Skeletal muscle tissue (tissue), 4 donors: ENCODE measurements around the gene SPATS2. TPM values are rescaled to one million over a fixed set of nuclear protein-coding genes. Genes with fewer than 3 reads are reported as not detected.
A peak's percentile ranks its signal among the peaks of the same experiment; 100 is the strongest.
"Not testable (repeated sequence)": the region's sequence is repeated elsewhere in the genome, so short reads cannot be mapped to it uniquely, and the experiment has no call there.

Source experiments
- H3K27ac ChIP-seq: one replicate; pipeline ENCODE4 v1.7.0; 2013; ENCODE audit warnings: mild to moderate bottlenecking, low read depth, low read length, inconsistent platforms
- H3K27me3 ChIP-seq, 3 donors: one replicate each; pipeline ENCODE4 v1.7.0; 2013; ENCODE audit warnings: low read length in 3 of 3; ENCODE audit not compliant: control insufficient read depth in 3 of 3, insufficient read depth in 3 of 3
- H3K36me3 ChIP-seq, 3 donors: one replicate each; pipeline ENCODE4 v1.7.0; 2013; ENCODE audit warnings: low read length in 3 of 3; ENCODE audit not compliant: control insufficient read depth in 3 of 3, insufficient read depth in 3 of 3
- H3K4me1 ChIP-seq, 3 donors: one replicate each; pipeline ENCODE4 v1.7.0; 2013; ENCODE audit warnings: low read length in 3 of 3, mild to moderate bottlenecking in 3 of 3; ENCODE audit not compliant: control insufficient read depth in 3 of 3, insufficient read depth in 3 of 3
- H3K4me3 ChIP-seq, 3 donors: one replicate each; pipeline ENCODE4 v1.7.0; 2013; ENCODE audit warnings: low read length in 3 of 3
- H3K9ac ChIP-seq, 3 donors: one replicate each; pipeline ENCODE4 v1.7.0; 2013; ENCODE audit warnings: low read length in 3 of 3, mild to moderate bottlenecking in 3 of 3, moderate library complexity in 2 of 3, low read depth in 1 of 3
- H3K9me3 ChIP-seq, 3 donors: one replicate each; pipeline ENCODE4 v1.7.0; 2013; ENCODE audit warnings: low read length in 3 of 3; ENCODE audit not compliant: control insufficient read depth in 3 of 3
- total RNA-seq: library from RNA; depleted of rRNA; stranded (reverse); fragments of >200 nt; gene quantifications from one replicate; pipeline ENCODE4 v1.2.3, GENCODE V29; 2014
- donor health status: Osteomylitis.

SPATS2 gene
- 19.8 TPM for total RNA-seq

- peaks cover 0 to 3% (median 0%) of the 10 kb centered on the region in 3 donors for H3K36me3 ChIP-seq
- no peaks in the 10 kb centered on the region for H3K27me3 ChIP-seq
- H3K27ac ChIP-seq, result peak within 1 kb of the TSS; percentile 80
- H3K9ac ChIP-seq, result peak within 1 kb of the TSS; percentile 82 to 92 (median 90)
- no peaks in the 10 kb centered on the region for H3K9me3 ChIP-seq
- peaks cover 13 to 29% (median 19%) of the 10 kb centered on the region in 3 donors for H3K4me1 ChIP-seq
- peak within 1 kb of the TSS; percentile 76 to 87 (median 78) for H3K4me3 ChIP-seq
Measured at GRCh38 chr12:49367381-49368239, at the start of gene SPATS2. SPATS2 (plus strand) TSS chr12:49367462; CDS start chr12:49461013, 93,551 bp downstream.

GRCh38 chr12:49320411-49321103 is 46.7 kb upstream of the SPATS2 start:
- H3K9me3 ChIP-seq, H3K9ac ChIP-seq, H3K27me3 ChIP-seq, H3K4me3 ChIP-seq, H3K27ac ChIP-seq, H3K36me3 ChIP-seq: not testable (repeated sequence)
- H3K4me1 ChIP-seq, result peaks cover 6 to 14% (median 13%) of the 10 kb centered on the region in 3 donors

DNA sequence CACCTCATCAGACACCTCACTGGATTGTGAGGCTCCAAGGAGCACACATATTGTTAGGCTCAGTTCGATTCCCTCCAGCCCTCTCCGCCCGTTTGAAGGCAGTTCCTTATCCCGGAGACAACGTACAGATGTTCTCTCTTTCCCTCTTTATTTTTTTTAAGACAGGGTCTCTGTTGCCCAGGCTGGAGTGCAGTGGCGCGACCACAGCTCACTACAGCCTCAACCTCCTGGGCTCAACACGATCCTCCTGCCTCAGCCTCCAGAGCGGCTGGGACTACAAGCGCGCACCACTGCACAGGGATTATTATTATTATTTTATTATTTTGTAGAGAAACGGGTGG is 44.9 kb upstream of the SPATS2 start:
- Histone ChIP-seq H3K27ac (no peak overlapping the region), H3K36me3 (no peaks in the 10 kb centered on the region), H3K27me3 (no peaks in the 10 kb centered on the region), H3K4me1 (peaks cover 6 to 14% (median 13%) of the 10 kb centered on the region in 3 donors), H3K9ac (peak overlapping the region; percentile 55 to 83 (median 65)), H3K9me3 (no peaks in the 10 kb centered on the region), H3K4me3 (peak overlapping the region; percentile 73 to 87 (median 76))

- no peaks in the 10 kb centered on the region for H3K27me3 ChIP-seq
- peak within 1 kb of the TSS; percentile 65 to 83 (median 71) for H3K9ac ChIP-seq
- H3K9me3 ChIP-seq, result no peaks in the 10 kb centered on the region
- H3K27ac ChIP-seq, result no peak within 1 kb of the TSS
- H3K4me1 ChIP-seq, result peaks cover 6 to 14% (median 13%) of the 10 kb centered on the region in 3 donors
- H3K36me3 ChIP-seq, result no peaks in the 10 kb centered on the region
- H3K4me3 ChIP-seq, result peak within 1 kb of the TSS; percentile 78 to 91 (median 87)
Measured at GRCh38 chr12:49322708-49323523, 44.3 kb upstream of the SPATS2 start, which contains the start of gene TROAP. TROAP (plus strand) TSS chr12:49323255; CDS start chr12:49323609, 354 bp downstream.

DNA sequence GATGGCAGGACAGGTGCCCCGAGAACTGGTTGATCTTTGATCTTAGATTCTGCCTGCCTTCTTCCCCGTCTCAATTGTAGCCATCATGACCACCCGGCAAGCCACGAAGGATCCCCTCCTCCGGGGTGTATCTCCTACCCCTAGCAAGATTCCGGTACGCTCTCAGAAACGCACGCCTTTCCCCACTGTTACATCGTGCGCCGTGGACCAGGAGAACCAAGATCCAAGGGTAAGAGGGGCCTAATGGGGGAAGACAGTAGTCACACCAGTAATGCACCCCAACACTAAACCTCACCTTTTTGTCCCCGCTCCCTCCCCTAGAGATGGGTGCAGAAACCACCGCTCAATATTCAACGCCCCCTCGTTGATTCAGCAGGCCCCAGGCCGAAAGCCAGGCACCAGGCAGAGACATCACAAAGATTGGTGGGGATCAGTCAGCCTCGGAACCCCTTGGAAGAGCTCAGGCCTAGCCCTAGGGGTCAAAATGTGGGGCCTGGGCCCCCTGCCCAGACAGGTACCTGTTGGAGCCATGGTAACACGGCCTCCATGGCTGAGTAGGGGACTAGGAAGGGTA is 43.7 kb upstream of the SPATS2 start:
- H3K27me3 ChIP-seq, result no peaks in the 10 kb centered on the region
- H3K4me1 ChIP-seq, result peaks cover 6 to 14% (median 13%) of the 10 kb centered on the region in 3 donors
- H3K36me3 ChIP-seq, result no peaks in the 10 kb centered on the region
- H3K4me3 ChIP-seq, result peak overlapping the region; percentile 78 to 91 (median 82)
- no peak overlapping the region for H3K27ac ChIP-seq
- H3K9me3 ChIP-seq, result no peaks in the 10 kb centered on the region
- peak overlapping the region; percentile 61 to 71 (median 66) for H3K9ac ChIP-seq

GRCh38 chr12:49325606-49326005 is 41.7 kb upstream of the SPATS2 start:
- H3K9me3 ChIP-seq, result no peaks in the 10 kb centered on the region
- H3K4me3 ChIP-seq, result no peak overlapping the region
- H3K36me3 ChIP-seq, result no peaks in the 10 kb centered on the region
- no peaks in the 10 kb centered on the region for H3K27me3 ChIP-seq
- H3K9ac ChIP-seq, result no peak overlapping the region
- H3K4me1 ChIP-seq, result peaks cover 6 to 14% (median 13%) of the 10 kb centered on the region in 3 donors
- no peak overlapping the region for H3K27ac ChIP-seq

DNA sequence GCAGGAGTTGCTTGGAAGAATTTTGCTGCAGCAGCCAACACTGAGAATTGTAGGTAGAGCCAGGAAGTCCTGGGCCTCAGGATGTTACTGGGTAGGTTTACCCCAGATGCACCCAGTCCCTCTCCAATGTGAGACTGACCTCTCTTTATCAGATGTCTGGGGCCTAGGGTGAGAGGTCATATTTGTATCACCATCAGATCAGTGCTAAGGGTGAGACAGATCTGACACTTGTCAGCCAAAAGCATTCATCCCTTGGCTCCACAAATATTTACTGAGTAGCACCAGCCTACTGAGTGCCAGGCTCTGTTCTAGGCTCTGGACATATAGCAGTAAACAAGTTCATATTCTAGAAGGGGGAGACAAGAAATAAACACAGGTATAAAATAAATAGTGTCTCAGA is 39.9 kb upstream of the SPATS2 start:
- H3K4me1 ChIP-seq, result peaks cover 9 to 17% (median 13%) of the 10 kb centered on the region in 3 donors
- peaks cover 0 to 10% (median 7%) of the 10 kb centered on the region in 3 donors for H3K27me3 ChIP-seq
- no peak overlapping the region for H3K4me3 ChIP-seq
- H3K9ac ChIP-seq, result no peak overlapping the region
- H3K27ac ChIP-seq, result no peak overlapping the region
- H3K9me3 ChIP-seq, result no peaks in the 10 kb centered on the region
- H3K36me3 ChIP-seq, result no peaks in the 10 kb centered on the region

DNA sequence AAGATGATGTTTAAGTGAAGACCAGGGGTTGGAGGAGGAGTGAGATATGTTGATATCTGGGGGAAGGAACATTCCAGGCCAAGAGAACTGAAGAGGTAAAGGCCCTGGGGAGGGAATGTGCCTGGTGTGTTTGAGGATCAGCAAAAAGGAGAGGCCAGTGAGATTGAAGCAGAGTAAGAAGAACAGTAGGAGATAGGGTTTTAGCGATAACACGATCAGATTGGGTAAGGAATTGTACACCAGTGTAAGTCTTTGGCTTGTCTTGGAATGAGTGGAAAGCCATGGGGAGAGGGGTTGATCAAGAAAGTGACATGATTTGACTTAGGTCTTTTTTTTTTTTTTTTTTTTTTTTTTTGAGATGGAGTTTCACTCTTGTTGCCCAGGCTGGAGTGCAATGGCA is 39.4 kb upstream of the SPATS2 start:
- Histone ChIP-seq H3K9me3 (no peaks in the 10 kb centered on the region), H3K36me3 (no peaks in the 10 kb centered on the region), H3K27ac (no peak overlapping the region), H3K4me1 (peaks cover 8 to 17% (median 13%) of the 10 kb centered on the region in 3 donors), H3K27me3 (peaks cover 0 to 12% (median 10%) of the 10 kb centered on the region in 3 donors), H3K4me3 (no peak overlapping the region), H3K9ac (no peak overlapping the region)

DNA sequence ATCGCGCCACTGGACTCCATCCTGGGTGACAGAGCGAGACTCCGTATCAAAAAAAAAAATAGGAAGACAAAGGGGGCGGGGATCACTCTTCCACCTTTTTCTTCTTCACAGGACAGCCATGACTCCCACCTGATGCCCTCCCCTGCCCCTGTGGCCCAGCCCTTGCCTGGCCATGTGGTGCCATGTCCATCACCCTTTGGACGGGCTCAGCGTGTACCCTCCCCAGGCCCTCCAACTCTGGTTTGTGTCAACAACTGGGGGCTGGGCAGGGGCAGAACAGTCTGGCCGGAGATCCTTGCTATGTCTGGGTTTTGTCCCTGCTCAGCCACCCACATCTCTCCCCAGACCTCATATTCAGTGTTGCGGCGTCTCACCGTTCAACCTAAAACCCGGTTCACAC is 38.4 kb upstream of the SPATS2 start:
- no peak overlapping the region for H3K4me3 ChIP-seq
- no peak overlapping the region for H3K9ac ChIP-seq
- H3K9me3 ChIP-seq, result no peaks in the 10 kb centered on the region
- H3K36me3 ChIP-seq, result no peaks in the 10 kb centered on the region
- peaks cover under 1 to 11% (median 7%) of the 10 kb centered on the region in 3 donors for H3K4me1 ChIP-seq
- H3K27ac ChIP-seq, result no peak overlapping the region
- H3K27me3 ChIP-seq, result peaks cover 5 to 17% (median 10%) of the 10 kb centered on the region in 3 donors
